Activated naive CD4-positive, alpha-beta T cell treated with anti-CD3 and anti-CD28 coated beads, Interleukin-2, amount 50 U/mL, for 16 hours (primary cell): ENCODE data around the gene SHC1.
A peak's percentile ranks its signal among the peaks of the same experiment; 100 is the strongest.

Source experiments
- DNase-seq: peaks from one replicate; pipeline ENCODE4 v3.0.0-alpha.2; 2020

SHC1 gene

DNA sequence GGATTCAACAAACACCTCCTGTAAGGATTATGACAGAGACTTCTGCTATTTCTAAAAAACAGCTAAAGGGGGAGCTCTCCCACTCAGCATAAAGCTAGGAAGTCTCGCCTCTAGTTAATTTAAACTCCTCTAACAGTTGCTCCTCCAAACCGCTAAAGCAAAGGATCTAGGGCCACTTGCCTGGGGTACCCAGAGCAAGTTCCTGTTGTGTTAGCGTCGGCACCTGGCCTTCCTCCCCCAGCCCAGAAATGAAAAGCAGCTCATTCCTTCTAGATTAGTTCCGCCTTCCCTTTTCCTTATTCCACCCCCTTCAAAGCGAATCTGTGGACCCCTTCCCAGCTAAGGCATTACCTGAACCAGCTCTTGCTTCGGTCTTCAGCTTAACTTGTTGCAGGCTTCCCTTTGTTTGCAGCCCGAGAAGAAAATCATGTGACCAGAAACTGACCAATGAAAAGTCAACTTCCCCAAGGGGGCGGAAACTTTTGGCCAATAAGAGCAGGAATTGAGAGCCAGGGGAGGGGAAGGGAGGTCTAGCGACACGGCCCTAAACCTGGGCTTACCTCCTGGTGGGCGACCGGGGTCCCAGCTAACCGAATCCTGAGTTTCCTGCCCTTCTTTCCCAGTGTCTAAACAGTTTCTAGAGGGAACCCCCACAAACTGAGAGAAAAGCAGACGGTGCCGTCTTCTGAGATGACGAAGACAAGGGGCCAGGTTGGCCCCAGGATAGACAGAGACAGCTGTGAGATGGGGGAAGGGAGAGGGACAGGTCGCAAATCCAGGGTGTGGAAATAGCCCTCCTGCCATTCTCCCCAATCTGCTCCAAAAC is 14.6 kb downstream of the SHC1 start, which contains the start of gene PBXIP1:
Gene PBXIP1, minus strand, starts transcription at position 382 of the 826 bp plus-strand sequence. CDS start 2,378 bp downstream, outside the sequence.
- DNase-seq, result peak; percentile 76

DNA sequence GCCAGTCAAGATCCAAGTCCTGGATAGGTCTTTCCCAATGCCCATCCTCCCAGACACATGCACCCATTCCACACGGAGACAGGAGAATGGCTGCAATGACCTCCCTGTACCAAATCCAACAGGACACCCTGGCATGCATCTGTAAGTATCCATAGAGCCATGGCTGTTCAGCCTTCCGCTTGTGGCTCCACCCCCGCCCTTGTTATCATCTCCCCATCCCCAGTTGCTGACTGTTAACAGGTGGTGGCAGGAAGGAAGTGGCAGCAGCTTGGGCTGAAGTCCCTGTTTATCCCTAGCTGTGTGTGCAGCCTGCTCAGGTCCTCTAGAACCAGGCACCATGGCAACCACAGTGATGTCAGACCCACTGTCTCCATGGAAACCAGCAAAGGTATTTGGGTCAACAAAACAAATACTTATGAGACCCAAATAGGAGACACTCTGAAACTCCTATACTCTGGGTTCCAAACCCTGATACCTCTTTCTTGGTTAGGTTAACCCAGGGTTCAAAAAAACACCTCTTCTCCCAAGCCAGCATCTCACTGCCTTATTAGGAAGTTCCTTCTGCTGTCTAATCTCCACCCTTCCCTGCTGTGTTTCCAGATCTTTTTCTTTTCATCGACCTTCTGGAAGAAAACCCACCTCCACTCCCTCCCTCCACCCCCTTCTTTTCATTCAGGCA is 15.4 kb downstream of the SHC1 start:
- peak; percentile 59 for DNase-seq

DNA sequence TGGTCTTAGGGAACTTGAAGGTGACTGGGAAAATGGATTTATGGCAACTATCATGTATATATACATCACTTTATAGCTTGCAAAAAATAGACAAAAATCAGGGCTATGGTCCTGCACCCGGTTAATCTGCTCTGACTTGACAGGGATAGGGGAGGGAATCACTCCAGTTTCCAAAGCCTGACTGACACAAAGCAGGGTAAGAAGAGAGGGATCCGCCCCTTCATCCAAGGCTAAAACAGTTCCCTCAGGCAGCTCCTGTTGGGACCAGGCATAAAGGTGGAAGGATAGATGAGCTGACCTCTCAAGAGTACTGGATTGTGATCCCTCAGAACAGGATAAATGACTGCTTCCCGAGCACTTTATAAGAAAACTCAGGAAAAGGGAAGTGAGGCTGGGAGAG is 16.0 kb downstream of the SHC1 start:
- no peak for DNase-seq

DNA sequence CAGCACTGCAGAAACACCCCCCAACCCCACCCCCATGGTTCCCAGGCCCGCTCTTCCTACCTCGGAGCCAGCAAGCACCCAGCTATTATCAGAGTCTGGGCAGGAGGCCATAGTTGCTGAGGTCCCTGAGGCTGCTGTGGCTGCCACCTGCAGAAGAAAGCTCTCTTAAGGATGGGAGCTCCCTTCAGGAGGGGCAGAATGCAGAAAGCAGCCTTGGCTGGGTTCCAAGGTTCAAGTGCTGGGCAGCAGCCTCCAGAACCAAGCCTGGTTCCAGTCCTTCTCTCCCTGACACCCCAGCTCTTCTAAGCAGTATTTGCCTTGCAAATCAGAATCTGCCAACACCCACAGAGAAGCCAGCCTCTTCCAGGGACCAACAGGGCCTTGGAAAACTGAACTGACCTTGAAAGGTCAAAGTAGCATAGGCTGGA is 16.9 kb downstream of the SHC1 start:
- no peak for DNase-seq

DNA sequence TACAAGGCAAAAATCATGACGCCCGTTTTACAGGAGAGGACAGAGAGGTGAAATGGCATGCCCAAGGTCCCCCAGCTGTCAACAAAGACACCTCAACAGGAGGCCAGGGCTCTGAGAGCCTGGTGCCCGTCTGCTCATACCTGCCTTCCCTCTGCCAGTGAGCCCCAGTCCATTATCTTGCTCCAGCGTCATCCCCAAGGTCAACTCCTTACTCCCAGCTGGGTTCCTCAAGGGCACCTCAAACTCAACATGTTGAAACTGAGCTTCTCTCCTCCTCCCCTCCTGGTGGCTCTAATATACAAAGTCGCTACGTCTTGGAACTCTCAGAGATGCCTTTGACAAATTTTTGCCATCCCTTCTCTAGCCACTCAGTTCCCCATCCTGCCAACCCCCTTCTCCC is 17.9 kb downstream of the SHC1 start:
- DNase-seq, result no peak

DNA sequence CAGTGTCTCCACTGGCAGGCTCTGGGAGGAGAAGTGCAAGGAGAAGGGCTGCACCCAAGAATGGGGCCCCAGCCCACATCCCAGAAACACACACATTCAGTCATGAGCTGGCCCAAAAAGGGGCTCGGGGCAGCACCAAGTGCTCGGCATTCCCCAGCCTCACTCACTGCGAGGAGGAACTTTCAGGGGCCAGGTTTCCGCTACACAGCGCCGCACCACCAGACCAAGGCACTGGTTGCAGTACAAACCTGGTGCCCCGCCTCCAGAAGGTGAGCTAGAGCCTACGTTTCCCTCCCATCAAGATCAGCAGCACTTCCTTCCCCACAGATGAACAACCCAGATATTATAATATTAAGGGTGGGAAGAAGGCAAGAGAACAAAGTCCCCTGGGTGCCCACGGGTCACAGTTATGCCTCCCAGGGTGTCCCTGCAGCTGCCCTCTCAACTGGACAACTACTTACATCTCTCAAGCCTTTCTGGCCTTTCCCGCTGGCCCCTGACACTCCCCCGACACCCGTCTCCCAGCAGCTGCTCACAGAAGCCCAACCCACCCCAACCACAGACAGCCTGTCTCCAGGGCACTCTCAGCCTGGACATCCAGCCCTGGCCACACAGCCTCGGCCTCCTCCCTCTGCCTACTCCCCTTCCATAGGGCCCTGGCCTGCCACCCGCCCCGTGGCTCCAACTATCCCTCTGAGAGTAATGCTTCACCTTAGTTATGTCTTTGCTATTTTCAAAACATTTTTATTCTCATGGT is 18.5 kb downstream of the SHC1 start:
- peak; percentile 66 for DNase-seq

DNA sequence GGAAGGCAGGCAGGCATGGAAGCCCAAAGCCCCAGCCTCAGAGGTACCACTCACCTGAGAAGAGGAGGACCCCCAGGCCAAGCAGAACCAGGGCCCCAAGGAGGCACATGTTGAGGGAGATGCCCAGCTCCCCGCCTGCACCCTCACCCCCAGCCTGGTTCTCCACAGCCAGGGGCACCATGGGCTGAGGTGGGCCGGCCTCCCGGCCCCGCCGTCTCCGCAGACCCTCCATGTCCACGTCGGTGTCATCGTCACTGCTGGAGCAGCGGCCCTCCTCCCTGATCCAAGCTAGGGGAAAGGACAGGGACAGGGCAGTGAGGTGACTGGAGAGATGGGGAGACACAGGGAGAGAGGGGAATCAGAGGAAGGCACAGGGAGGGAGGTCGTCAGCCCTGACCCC is 22.5 kb downstream of the SHC1 start:
- no peak for DNase-seq

DNA sequence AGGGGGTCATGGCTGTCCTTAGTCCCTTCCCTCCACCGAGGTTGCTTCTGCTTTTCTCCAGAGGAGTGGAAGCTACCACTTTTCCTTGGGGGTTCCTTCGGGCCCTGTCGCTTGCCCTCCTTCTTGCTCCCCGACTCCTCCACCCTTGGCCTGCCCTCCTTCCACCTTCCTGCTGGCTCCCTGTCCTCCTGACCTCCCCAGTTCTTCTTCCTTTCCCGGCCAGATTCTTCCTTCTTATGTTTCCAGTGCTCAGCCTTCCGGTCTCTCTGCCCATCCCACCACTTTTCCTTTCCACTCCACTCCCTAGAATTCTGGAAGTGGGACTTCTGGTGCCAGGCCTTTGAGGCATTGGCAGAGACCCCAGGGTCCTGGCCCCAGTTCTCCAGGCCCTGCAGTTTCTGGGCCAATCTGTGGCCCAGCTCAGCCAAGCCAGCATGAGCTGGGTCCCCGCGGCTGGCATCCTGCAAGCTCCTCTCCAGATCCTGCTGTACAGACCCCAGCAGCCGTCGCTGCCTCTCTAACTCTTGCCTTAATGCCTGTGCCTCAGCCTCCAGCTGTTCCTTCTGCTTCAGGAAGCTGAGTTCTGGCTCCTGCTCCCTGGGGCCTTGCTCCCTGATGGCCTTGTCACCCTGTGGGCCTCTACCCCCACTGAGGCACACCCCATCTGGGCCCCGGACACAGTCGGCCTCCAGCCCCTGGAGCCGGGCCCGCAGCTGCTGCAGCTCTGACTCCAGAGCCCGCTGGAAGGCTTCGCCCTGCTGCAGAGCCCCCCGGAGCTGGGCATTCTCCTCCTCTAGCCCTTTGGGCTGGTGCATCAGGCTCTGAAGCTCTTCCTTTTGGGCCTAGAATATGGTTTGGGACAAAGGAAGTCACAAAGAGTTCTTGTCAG is 24.3 kb downstream of the SHC1 start:
- DNase-seq, result no peak

DNA sequence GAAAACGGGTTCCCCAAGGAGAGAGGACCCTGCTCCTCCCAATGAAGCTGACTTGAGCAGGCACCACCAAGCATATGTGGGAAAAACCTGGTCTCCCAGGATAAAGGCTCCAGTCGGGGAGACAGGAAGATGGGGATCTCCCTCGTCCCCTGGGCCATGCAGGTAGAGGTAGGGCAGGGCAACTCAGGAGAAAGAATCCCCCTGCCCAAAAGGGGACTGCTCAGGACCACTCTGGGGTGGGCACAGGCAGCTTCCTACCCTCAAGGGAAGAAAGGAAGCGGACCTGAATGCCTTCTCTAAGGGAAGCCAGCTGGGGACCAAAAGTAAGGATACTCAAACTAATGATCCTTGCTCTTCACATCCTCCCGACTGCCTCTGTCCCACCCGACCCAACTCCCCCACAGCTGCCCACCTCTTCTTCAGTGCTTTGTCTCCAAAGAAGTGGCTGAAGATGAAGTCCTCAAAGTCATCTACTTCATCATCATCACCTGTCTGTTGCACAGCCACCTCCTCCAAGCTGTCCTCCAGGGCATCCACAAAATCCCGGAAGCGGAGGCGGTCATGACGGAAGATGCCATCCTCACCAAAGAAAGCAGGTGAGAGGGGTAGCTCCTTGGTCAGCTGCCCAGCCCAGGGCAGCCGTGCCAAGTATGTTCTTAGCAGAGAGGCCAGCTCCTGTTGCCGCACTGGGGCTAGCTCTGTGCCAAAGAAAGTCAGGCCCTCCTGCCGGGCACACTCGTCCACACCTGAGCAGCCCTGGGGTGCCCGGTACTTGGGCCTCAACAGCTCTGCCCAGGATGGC is 25.2 kb downstream of the SHC1 start:
- no peak for DNase-seq

DNA sequence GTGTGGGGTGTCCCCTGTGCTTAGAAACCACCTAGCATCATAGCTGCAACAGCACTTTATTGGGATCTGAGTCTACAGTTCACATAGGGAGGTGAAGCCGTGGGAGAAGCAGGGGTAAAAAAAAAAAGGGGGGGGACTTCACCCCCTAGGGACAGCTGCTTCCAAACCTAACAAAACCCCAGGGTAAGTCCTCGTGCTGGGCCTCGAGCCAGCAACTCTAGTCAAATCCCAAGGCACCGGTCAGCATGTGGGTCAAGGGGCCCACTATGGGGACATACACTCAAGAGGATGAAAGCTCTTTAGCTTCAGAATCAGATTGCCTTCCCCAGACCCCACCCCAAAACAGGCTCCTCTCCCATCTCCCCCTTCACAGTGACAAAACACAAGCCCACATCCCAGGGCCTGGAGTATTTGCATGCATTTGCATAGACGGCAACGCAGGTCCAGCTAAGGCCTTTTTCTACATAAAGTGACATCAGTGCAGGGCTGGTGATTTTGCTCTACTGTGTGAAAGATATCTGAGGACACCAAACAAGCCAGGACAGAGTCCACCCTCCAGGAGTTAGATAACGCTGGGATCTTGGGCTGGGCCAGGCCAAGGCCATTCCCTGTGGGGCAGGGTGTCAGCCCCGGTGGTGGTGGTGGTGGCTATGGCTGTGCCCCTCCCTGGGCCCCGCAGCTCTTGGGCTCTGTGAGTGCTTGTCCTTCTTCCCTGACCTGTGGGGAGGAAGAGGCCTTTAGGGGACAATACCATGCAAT is 26.0 kb downstream of the SHC1 start:
- no peak for DNase-seq

DNA sequence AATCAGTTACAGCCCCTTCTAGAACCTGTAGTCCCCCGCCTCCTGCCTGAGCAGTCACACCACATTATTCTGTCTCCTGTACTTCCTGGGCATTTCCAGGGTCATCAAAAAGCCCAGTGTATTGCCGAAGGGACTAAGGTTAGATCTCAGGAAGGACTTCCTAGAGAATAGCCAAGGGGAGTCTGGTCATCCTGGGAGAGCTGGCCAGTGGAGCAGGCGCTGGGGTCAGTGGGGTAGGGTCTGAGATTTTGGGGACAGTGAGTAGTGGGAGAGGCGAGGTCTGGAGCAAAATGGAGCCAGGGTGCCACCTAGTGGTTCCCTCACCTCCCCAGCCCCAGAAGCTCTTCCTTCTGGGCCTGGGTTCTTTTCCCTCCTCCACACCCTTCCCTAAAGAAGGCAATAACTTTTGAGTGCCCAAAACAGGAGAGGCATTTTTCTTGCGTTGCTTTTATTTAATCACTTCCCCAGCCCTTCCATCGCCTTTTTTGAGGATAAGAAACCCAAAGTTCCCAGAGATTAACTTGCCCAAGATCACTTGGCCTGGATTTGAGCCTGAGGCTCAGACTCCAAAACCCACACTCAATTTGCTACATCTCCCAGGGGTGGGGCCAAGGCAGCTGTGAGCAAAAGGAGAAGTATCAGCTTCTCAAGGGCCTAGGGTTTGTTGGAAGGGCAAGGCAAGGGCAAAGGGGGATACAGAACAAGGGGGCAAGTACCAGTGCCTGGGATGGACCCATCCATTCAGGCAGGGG is 26.7 kb downstream of the SHC1 start:
- DNase-seq, result peak; percentile 45

DNA sequence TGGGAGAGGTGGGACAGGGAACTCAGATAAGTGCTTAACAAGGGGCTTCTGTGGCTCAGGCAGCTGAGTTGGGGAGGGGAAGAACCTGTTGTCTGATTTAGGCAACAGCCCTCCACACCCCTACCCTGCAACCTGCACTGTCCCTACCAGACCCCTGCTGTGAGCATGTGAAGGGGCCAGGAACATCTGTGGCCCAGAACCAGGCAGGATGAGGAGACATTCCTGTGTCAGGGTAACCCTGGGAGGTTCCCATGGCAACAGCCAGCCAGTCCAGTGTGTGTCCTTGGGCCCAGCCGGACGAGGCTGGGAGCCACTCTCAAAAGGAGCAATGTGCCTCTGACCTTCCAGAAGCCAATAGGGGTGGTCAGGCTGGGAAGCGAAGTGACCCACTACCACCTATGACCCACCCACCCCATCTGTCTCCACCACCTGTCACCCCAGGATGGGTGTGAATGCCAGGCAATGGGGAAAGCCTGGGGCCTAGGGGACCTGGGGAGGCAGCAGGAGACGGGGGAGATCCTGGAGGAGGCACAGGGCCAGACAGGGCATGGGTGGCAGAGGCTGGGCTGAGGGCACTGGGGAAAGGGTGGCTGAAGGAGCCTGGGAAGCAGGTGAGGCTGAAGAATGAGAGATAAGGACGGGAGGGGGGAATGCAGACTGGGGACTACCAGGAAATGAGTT is 29.1 kb downstream of the SHC1 start:
- DNase-seq, result no peak

DNA sequence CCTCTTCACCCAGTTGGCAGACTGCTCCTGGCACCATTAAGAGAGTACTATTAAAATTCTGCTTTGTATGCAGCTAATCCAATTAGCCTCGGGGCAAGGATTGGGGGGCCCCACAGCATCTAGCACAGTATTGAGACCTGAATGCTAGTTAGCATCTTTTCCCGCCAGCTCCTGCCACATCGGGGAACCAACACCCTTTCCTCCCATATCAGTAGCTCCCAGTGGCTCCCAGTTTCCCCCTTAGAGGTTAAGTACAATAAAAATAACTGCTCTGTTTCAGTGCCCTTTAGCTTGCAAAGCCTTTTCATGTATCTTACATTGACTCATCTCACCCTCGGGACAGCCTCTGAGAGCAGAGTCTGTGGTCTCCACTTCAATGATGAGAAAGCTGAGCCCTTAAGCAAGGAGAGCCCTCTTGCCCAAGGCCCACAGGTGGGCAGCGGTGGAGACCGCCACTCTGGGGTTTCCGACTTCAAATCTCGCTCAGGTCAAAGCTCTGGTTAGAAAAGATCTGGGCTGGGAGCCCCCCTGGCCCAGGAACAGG is 29.8 kb downstream of the SHC1 start:
- DNase-seq, result no peak

DNA sequence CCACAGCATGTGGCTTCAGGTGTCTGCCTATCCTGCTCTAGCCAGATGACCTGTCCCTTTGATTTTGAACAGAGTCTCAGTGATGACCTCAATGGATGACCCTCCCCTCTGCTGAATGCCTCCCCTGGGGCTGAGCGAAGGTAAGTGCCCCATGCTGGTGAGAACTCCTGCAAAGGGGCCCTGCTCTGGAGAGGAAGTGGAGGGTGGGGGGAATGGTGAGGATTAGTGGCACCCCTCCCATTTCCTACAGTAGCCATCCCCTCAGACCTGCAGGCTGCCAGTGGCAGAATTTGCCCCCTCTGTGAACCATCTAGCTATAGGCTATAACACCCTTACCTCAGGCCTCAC is 30.4 kb downstream of the SHC1 start:
- DNase-seq, result no peak

DNA sequence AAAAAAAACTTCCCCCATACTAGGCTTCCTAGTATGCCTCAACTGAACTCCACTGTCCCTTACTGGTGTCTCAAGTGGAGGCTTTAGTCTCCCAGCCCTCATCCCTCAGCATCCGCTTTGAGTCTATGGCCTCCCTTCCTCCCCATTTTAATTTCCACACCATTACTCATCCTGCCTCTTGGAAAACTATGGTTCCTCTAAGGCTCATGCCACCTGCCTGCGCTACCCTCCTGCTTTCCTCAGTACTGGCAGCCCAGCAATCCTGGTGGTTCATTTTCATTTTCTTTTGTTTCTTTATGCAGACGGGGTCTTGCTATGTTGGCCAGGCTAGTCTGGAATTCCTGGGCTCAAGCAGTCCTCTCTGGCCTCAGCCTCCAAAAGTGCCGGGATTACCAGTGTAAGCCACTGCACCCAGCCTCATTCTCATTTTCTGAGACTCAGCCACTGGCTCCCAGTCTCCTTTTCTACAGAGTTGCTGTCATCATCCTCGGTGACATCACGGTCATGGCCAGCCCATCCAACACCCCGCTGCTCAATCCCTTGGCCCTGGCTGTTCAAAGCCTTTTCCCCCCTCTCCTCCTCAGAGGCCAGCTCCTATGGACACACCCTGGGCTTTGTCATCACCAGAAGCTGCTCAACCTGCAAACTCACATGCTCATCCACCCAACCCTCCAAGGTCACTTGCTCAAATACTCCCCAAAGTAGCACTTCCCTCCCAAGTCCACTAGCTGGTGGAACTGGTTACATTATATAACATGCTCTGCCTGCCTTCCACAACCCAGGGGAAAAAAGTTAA is 31.7 kb downstream of the SHC1 start:
- no peak for DNase-seq

DNA sequence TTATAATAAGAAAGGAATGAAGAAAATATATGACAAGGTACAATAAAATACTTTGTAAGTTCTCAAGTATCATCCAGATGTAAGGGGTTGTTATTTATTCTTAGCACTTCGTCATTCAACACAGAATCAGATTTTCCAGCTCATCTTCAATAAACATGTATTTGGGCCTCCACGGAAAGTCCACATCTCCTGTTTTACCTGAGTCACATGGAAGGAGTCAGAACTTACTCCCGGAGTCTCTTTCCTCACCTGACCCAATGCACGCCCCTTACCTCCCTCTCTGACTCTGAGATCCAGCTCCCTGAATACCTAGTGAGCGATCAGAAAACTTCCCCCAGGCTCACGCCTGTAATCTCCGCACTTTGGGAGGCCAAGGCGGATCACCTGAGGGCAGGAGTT is 32.6 kb downstream of the SHC1 start:
- no peak for DNase-seq

DNA sequence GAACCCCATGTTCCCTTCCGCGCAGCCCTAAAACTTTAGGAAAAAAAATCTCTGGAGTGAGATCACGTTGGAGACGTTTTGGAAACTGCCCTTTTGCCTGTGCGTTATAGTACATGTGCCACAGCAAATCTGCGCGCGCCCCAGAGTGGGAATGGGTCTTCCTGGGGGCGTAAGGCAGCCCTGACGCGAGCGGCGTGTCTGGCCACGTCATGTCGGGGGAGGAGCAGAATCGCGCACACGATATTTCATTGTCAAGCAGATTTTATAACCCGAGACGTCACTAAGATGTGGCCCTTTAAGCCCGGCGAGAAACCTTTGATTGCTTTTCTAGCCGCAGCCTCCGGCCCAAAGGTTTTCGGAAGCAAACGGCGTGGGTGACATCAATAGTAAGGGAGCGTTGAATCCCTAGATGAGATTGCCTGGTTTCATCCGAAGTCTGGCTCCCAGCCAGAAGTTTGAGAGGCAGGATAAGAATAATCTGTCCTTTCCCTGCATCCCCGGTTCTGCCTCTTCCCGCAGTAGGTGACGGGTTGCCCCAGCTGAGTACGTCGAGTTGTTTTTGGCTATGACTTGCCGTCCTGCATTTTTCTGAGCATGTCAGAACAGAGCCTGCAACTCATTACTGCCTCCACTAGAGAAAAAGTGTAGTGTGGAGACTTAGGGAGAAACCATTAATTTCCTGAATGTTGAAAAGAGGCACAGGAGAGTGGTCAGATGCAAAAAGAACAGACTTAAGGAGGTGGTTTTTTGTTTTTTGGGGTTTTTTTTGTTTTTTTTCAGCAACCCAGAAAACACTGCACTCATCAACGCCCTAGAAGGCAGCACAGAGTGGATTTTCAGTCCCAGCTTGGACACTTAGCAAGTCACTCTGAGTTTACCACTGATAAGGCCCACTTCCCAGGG is 33.2 kb downstream of the SHC1 start:
- DNase-seq, result peak; percentile 91
